Keratinocyte (primary cell): Measurements from ENCODE around the gene HOXC4.

Experiments used
- CTCF ChIP-seq, 3 experiments: IDR thresholded peaks in 1 of 3; conservative IDR thresholded peaks in 1 of 3; optimal IDR thresholded peaks in 1 of 3; 2 replicates in 2 of 3; 3 replicates in 1 of 3; pipeline versions ENCODE3 to v1.5.1; 2011; ENCODE audit warnings: low read length in 3 of 3, mild to moderate bottlenecking in 3 of 3, moderate library complexity in 2 of 3, control low read depth in 1 of 3, inconsistent platforms in 1 of 3; ENCODE audit not compliant: insufficient read depth in 2 of 3; ENCODE audit errors: extremely low read depth in 1 of 3
- EZH2 ChIP-seq: IDR thresholded peaks from one replicate; pipeline ENCODE4 v1.6.1; 2012; ENCODE audit warnings: inconsistent platforms, mild to moderate bottlenecking, low read length, moderate library complexity

- TF ChIP-seq CTCF (optimal IDR thresholded peaks at IDR 0.05 in 1 of 3, IDR thresholded peaks at IDR 0.05 in 1 of 3, conservative IDR thresholded peaks at IDR 0.05 in 1 of 3; ENCODE audit: extremely low read depth in 1 of 3, insufficient read depth in 2 of 3, low read length in 3 of 3): no peak
- TF ChIP-seq EZH2: no peak
Measured at GRCh38 chr12:54056110-54056509, 2.5 kb downstream of the HOXC4 start.
